Right lobe of liver (tissue), 6 donors: ENCODE data around the gene POLR1C. TPM values are rescaled to one million over a fixed set of nuclear protein-coding genes. Genes with fewer than 3 reads are reported as not detected.

Experiments used
- ATAC-seq, 4 donors: fragments of 200-7000 bp; cut with Tn5 transposase; one replicate each; pipeline ENCODE4 v1.9.1; 2020; ENCODE audit warnings: mild to moderate bottlenecking in 4 of 4, moderate library complexity in 4 of 4
- DNase-seq, 3 donors: peaks; one replicate each; pipeline ENCODE4 v3.0.0-alpha.2; 2020
- H3K27ac ChIP-seq, 3 donors: fragments of 200-600 bp; one replicate each; pipeline ENCODE4 v1.8.0; 2022
- H3K27me3 ChIP-seq, 2 donors: fragments of 200-600 bp; one replicate each; pipeline ENCODE4 v1.8.0; 2022
- H3K36me3 ChIP-seq, 4 donors: fragments of 200-600 bp; sonication (generic) in 1 of 4; one replicate each; pipeline versions ENCODE4 v1.5.1 to v1.8.0; 2017 to 2022; ENCODE audit warnings: control low read depth in 1 of 4
- H3K4me1 ChIP-seq, 4 donors: fragments of 200-600 bp; sonication (generic) in 1 of 4; one replicate each; pipeline versions ENCODE4 v1.5.1 to v1.8.0; 2017 to 2022; ENCODE audit warnings: control low read depth in 1 of 4
- H3K4me3 ChIP-seq, 3 donors: fragments of 200-600 bp; one replicate each; pipeline ENCODE4 v1.8.0; 2022
- H3K9me3 ChIP-seq, 4 donors: fragments of 200-600 bp; sonication (generic) in 1 of 4; one replicate each; pipeline versions ENCODE4 v1.5.1 to v1.8.0; 2017 to 2022; ENCODE audit warnings: control low read depth in 1 of 4
- CTCF ChIP-seq, 4 donors: fragments of 200-600 bp in 3 of 4; fragments of 450-650 bp in 1 of 4; IDR thresholded peaks; one replicate each; pipeline versions ENCODE4 v1.5.1 to v1.8.0; 2016 to 2022; ENCODE audit warnings: antibody characterized with exemption in 4 of 4, mild to moderate bottlenecking in 2 of 4
- POLR2A ChIP-seq: fragments of 450-650 bp; IDR thresholded peaks from one replicate; pipeline ENCODE4 v1.6.1; 2017; ENCODE audit warnings: antibody characterized with exemption, mild to moderate bottlenecking
- WGBS: methylation state at CpG from one replicate; pipeline ENCODE4 v1.1.6; 2018; ENCODE audit warnings: low coverage, low lambda C conversion rate; ENCODE audit not compliant: insufficient coverage; ENCODE audit errors: missing lambda C conversion rate; 5-methylcytosine and 5-hydroxymethylcytosine counted together
- intact Hi-C, 2 donors: fragments of 100-400 bp; cut with DNase I; formaldehyde crosslinking; loops; one replicate each; pipeline versions ENCODE4 v1.11.2 to v1.14.1; 2022
- total RNA-seq, 6 experiments: library from RNA; depleted of rRNA in 2 of 6; stranded (reverse); fragments of >200 nt in 2 of 6; fragmentation: NEBNext Ultra II Directional in 3 of 6; extraction: Animal tissue kit (Norgen Biotek cat#: 25700) in 3 of 6; gene quantifications; one replicate each; pipeline versions ENCODE4 v1.1.0 to v1.2.4, GENCODE V29; 2016 to 2023
- donor health status: DM: no; HTN: yes; CAD: no.
- donor health status: DM: no; HTN: no; CAD: no.
- donor health status: DM: no; HTN: no; CAD: no.
- donor health status: DM: no; HTN: yes; CAD: no.
- donor health status: DM: no; HTN: yes; CAD: no.

POLR1C gene
- total RNA-seq, 6 experiments from 2014 or later = 12.2 to 17.7 (median 14.1) TPM

- Histone ChIP-seq H3K36me3 (no peaks in the 10 kb centered on the region), H3K4me1 (peaks cover 0 to 13% (median 5%) of the 10 kb centered on the region in 4 donors), H3K27me3 (no peaks in the 10 kb centered on the region), H3K4me3 (no peak overlapping the region), H3K27ac (no peak overlapping the region), H3K9me3 (no peaks in the 10 kb centered on the region)
- WGBS = no CpG with 5 or more reads among the region's 6 CpGs
- DNase-seq (no peak), ATAC-seq (no peak)
- intact Hi-C loops = no loop called here
- no peak for TF ChIP-seq CTCF (IDR thresholded peaks at IDR 0.05)
- TF ChIP-seq POLR2A = no peak
Observed at GRCh38 chr6:43475516-43475915, 41.4 kb upstream of the POLR1C start.

DNA sequence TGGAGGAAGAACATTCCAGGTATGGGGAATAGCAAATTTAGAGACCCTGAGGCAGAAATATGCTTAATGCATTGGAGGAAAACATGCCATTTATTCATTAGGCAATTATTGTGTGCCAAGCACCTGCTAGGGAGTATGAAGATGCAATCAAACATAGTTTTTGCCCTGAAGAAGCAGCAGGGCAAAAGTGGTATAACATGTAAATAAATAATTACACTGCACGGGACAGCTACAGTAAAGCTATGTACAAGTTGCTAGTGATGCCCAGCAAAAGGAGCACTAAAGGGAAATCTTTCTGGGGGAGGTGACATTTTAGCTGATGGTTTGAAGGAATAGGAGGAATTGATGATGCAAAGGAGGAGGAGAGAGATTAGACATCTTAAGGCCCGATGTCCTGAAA, 40.1 kb upstream of the POLR1C start:
- H3K4me1 ChIP-seq = peaks cover 0 to 26% (median 5%) of the 10 kb centered on the region in 4 donors
- 44% methylated on average over 2 of the region's 2 CpGs for WGBS
- H3K36me3 ChIP-seq = no peaks in the 10 kb centered on the region
- H3K4me3 ChIP-seq = peak overlapping the region in 2 of 3 donors; percentile 73 to 76
- no peaks in the 10 kb centered on the region for H3K9me3 ChIP-seq
- no peaks in the 10 kb centered on the region for H3K27me3 ChIP-seq
- ATAC-seq (no peak), DNase-seq (no peak)
- TF ChIP-seq POLR2A = no peak
- no peak for TF ChIP-seq CTCF (IDR thresholded peaks at IDR 0.05)
- H3K27ac ChIP-seq = no peak overlapping the region
- intact Hi-C loops = no loop called here

DNA sequence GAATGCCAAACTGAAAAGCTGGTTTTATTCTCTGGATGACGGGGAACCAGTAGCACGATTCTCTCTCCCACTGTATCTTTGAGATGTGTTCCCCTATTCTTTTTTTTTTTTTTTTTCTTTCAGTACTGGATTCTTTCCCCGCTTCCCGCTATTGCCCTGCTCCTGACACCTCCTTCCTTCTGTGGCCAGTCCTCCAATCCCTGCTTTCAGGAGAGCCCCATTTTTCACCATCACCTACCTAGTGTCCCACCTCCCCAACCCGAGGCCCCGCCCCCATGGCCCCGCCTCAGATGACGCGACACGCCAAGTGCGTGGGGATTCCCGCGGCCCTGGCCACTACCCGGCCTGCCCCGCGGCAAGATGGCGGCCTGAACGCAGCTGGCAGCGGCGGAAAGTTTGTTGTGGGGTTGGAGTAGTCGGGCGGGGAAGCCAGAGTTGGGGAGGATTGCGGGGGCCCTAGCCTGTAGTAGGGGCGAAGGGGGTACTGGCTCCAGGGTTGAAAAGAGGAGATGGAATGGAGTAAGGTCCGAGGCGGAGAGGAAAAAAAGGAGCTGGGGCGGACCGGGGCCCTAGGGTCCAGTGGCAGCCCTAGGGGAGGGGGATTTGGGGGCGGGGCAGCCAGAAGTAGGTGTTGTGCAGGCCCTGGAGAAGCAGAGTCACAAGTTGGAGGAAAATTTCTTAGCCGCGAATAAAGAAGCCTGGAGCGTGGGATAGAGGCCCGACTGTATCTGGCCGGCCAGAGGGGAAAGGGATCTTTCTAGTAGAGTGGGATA, 39.5 kb upstream of the POLR1C start, which contains the start of gene TJAP1:
TJAP1 (plus strand) TSS at position 336 of the 773 bp plus-strand sequence. CDS start 21,432 bp downstream, outside the sequence.
- Histone ChIP-seq H3K4me3 (peak within 1 kb of the TSS; percentile 67 to 76 (median 73)), H3K27ac (peak within 1 kb of the TSS; percentile 51 to 70 (median 64)), H3K36me3 (no peaks in the 10 kb centered on the region), H3K9me3 (no peaks in the 10 kb centered on the region), H3K4me1 (peaks cover 0 to 30% (median 6%) of the 10 kb centered on the region in 4 donors), H3K27me3 (no peaks in the 10 kb centered on the region)
- intact Hi-C loops = no loop called here
- TF ChIP-seq CTCF (IDR thresholded peaks at IDR 0.05) (no peak), POLR2A (peak; percentile 72)
- DNase-seq (peak; percentile 94), ATAC-seq (peak; percentile 100)
- WGBS = 2% methylated on average over 34 of the region's 34 CpGs

DNA sequence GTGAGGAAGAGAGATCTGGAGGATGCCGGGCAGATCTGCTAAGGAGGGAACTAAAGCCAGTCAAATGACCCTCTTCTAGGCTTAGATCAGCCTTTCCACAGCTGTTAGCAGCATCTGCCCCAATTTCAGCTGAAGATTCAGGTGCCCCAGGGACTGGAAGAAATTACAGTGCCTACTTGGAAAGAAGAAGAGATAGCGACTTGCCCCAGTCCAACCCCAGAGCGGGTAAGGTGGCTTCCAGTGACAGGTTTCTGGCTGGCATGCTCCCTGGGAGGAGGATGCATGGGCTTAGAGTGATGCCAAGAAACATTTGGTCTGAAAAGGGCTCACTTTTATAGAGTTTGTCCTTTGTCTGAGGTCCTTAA, 38.9 kb upstream of the POLR1C start:
- Histone ChIP-seq H3K4me1 (peaks cover 0 to 30% (median 6%) of the 10 kb centered on the region in 4 donors), H3K27me3 (no peaks in the 10 kb centered on the region), H3K4me3 (peak overlapping the region; percentile 67 to 76 (median 73)), H3K9me3 (no peaks in the 10 kb centered on the region), H3K27ac (peak overlapping the region; percentile 51 to 70 (median 64)), H3K36me3 (no peaks in the 10 kb centered on the region)
- DNase-seq = no peak
- 13% methylated on average over 3 of the region's 3 CpGs for WGBS
- ATAC-seq = no peak
- no peak for TF ChIP-seq CTCF (IDR thresholded peaks at IDR 0.05)
- TF ChIP-seq POLR2A = no peak
- intact Hi-C loops = no loop called here
